ENCODE data around the gene GIT1.

DNA sequence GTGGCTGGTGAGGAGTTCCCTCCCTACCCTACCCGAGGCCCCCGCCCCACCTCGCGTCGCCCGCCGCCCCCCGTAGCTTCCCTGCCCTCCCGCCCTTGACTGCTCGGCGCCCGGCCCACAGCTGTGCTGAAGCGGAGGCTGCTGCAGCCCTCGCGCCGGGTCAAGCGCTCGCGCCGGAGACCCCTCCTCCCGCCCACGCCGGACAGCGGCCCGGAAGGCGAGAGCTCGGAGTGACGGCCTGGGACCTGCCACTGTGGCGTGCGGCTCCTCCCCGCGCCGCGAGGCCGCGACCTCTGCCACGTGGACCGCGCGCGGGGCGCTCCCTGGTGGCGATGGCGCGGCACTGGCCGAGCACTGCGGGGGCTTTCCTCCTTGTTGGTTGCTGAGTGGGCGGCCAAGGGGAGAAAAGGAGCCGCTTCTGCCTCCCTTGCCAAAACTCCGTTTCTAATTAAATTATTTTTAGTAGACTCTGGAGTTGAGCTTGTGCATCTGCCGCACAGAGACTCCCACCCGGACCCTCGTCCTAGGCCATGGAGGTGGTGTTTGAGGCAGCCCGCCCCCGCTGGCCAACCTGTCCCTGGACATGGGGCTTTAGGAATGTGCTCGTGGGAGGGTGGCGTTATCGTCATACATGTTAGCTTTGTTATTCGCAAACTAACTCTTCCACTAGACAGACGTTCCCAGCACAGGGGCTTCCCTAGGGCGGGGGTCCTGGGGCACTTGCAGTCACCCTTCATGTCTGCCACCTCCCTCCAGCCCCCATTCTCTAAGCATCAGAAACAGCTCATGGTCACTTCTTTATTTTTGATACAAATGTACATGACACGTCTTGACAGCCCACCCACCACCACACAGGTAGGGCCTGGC lies 16.5 kb downstream of the GIT1 start:
- TF ChIP-seq, protein P1, sequence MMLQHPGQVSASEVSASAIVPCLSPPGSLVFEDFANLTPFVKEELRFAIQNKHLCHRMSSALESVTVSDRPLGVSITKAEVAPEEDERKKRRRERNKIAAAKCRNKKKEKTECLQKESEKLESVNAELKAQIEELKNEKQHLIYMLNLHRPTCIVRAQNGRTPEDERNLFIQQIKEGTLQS (IDR thresholded peaks at IDR 0.05) = no peak
- TF ChIP-seq, protein P2, sequence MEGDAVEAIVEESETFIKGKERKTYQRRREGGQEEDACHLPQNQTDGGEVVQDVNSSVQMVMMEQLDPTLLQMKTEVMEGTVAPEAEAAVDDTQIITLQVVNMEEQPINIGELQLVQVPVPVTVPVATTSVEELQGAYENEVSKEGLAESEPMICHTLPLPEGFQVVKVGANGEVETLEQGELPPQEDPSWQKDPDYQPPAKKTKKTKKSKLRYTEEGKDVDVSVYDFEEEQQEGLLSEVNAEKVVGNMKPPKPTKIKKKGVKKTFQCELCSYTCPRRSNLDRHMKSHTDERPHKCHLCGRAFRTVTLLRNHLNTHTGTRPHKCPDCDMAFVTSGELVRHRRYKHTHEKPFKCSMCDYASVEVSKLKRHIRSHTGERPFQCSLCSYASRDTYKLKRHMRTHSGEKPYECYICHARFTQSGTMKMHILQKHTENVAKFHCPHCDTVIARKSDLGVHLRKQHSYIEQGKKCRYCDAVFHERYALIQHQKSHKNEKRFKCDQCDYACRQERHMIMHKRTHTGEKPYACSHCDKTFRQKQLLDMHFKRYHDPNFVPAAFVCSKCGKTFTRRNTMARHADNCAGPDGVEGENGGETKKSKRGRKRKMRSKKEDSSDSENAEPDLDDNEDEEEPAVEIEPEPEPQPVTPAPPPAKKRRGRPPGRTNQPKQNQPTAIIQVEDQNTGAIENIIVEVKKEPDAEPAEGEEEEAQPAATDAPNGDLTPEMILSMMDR (IDR thresholded peaks at IDR 0.05; ENCODE audit: low read depth, low read length, missing input control) = peak; percentile 73
- TF ChIP-seq, protein P3, sequence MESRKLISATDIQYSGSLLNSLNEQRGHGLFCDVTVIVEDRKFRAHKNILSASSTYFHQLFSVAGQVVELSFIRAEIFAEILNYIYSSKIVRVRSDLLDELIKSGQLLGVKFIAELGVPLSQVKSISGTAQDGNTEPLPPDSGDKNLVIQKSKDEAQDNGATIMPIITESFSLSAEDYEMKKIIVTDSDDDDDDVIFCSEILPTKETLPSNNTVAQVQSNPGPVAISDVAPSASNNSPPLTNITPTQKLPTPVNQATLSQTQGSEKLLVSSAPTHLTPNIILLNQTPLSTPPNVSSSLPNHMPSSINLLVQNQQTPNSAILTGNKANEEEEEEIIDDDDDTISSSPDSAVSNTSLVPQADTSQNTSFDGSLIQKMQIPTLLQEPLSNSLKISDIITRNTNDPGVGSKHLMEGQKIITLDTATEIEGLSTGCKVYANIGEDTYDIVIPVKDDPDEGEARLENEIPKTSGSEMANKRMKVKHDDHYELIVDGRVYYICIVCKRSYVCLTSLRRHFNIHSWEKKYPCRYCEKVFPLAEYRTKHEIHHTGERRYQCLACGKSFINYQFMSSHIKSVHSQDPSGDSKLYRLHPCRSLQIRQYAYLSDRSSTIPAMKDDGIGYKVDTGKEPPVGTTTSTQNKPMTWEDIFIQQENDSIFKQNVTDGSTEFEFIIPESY (IDR thresholded peaks at IDR 0.05) = no peak
- TF ChIP-seq, protein P4, sequence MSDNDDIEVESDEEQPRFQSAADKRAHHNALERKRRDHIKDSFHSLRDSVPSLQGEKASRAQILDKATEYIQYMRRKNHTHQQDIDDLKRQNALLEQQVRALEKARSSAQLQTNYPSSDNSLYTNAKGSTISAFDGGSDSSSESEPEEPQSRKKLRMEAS (IDR thresholded peaks at IDR 0.05) = no peak
- TF ChIP-seq RAD21 (IDR thresholded peaks at IDR 0.05) = peak; percentile 21 to 61
- no peak for TF ChIP-seq YY1 (IDR thresholded peaks at IDR 0.05)
- no peak for TF ChIP-seq FOXA2 (IDR thresholded peaks at IDR 0.05)
